B cell (primary cell): Measurements from ENCODE around the gene NOTUM.

Experiments
- CTCF ChIP-seq: fragments of 200-600 bp; IDR thresholded peaks from one replicate; pipeline ENCODE4 v1.8.0; 2022; ENCODE audit warnings: antibody characterized with exemption, mild to moderate bottlenecking
- EZH2 ChIP-seq: IDR thresholded peaks from 2 replicates; pipeline ENCODE4 v1.6.1; 2012; ENCODE audit warnings: borderline replicate concordance, low read depth, mild to moderate bottlenecking, moderate library complexity, low read length; ENCODE audit not compliant: insufficient read depth, poor library complexity, severe bottlenecking

GRCh38 chr17:81947189-81947588 is 13.8 kb downstream of the NOTUM start, which contains the start of gene MYADML2:
- TF ChIP-seq CTCF, result no peak
- TF ChIP-seq EZH2, result no peak
